ENCODE measurements around the gene DHRS2. TPM values are rescaled to one million over a fixed set of nuclear protein-coding genes. Genes with fewer than 3 reads are reported as not detected.

DHRS2 gene
- total and polyA plus RNA-seq, 2 of the 13 experiments (the other 11 are each of a cell fraction or from before 2014, with no cell fraction given), result 1,621 to 3,021 TPM

DNA sequence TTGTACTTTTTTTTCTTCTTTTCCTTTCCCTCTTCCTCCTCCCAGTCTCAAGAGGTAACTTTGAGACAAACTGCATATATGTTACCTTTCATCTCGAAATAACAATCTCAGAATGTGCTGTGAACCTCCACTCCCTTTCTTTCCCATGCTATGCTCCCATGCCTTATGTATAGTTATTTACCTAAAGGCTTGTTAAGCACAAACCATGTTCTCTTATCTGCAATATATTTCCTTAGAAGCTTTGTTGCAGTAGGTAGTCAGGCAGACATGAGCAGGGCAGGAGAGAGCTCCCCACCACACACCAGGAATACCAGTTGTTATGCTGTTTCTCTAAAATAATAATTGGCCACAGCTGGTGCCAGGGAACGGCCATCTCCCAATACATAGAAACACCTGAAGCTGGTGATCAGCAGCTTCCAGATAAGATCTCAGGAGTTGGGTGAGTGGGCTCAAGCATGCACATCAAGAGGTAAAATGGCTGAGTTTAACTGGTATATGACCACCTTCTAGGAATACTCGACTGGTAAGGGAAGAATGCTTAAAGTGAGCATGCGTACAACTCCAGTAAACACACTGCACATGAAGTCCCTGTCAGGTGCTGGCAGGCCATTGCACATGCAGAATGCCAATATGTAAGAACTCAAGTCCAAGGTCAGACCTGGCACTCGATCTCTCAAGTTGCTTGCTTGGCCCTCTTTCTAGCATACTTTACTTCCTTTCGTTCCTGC, 14.8 kb upstream of the DHRS2 start (continued):
- no peak for TF ChIP-seq ZNF143 (CRISPR knock-in tag; IDR thresholded peaks at IDR 0.05)
- TF ChIP-seq ZKSCAN5 (CRISPR knock-in tag; IDR thresholded peaks at IDR 0.05), result no peak
- no peak for TF ChIP-seq MTF1 (CRISPR knock-in tag; IDR thresholded peaks at IDR 0.05)
- TF ChIP-seq, protein P1, sequence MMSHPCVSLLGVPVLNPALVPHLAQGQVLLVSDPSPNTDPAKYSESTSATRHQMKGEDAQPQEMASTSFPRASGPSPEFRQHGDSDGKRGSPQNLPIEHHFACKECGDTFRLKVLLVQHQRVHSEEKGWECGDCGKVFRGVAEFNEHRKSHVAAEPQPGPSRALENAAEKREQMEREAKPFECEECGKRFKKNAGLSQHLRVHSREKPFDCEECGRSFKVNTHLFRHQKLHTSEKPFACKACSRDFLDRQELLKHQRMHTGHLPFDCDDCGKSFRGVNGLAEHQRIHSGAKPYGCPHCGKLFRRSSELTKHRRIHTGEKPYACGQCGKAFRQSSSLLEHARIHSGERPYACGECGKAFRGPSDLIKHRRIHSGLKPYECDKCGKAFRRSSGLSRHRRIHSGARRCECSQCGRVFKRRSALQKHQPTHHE (CRISPR knock-in tag; IDR thresholded peaks at IDR 0.05; ENCODE audit: borderline replicate concordance), result no peak
- TF ChIP-seq, protein P2, sequence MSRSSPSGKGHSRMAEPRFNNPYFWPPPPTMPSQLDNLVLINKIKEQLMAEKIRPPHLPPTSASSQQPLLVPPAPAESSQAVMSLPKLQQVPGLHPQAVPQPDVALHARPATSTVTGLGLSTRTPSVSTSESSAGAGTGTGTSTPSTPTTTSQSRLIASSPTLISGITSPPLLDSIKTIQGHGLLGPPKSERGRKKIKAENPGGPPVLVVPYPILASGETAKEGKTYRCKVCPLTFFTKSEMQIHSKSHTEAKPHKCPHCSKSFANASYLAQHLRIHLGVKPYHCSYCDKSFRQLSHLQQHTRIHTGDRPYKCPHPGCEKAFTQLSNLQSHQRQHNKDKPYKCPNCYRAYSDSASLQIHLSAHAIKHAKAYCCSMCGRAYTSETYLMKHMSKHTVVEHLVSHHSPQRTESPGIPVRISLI (CRISPR knock-in tag; IDR thresholded peaks at IDR 0.05; ENCODE audit: borderline replicate concordance), result no peak
- TF ChIP-seq, protein P3, sequence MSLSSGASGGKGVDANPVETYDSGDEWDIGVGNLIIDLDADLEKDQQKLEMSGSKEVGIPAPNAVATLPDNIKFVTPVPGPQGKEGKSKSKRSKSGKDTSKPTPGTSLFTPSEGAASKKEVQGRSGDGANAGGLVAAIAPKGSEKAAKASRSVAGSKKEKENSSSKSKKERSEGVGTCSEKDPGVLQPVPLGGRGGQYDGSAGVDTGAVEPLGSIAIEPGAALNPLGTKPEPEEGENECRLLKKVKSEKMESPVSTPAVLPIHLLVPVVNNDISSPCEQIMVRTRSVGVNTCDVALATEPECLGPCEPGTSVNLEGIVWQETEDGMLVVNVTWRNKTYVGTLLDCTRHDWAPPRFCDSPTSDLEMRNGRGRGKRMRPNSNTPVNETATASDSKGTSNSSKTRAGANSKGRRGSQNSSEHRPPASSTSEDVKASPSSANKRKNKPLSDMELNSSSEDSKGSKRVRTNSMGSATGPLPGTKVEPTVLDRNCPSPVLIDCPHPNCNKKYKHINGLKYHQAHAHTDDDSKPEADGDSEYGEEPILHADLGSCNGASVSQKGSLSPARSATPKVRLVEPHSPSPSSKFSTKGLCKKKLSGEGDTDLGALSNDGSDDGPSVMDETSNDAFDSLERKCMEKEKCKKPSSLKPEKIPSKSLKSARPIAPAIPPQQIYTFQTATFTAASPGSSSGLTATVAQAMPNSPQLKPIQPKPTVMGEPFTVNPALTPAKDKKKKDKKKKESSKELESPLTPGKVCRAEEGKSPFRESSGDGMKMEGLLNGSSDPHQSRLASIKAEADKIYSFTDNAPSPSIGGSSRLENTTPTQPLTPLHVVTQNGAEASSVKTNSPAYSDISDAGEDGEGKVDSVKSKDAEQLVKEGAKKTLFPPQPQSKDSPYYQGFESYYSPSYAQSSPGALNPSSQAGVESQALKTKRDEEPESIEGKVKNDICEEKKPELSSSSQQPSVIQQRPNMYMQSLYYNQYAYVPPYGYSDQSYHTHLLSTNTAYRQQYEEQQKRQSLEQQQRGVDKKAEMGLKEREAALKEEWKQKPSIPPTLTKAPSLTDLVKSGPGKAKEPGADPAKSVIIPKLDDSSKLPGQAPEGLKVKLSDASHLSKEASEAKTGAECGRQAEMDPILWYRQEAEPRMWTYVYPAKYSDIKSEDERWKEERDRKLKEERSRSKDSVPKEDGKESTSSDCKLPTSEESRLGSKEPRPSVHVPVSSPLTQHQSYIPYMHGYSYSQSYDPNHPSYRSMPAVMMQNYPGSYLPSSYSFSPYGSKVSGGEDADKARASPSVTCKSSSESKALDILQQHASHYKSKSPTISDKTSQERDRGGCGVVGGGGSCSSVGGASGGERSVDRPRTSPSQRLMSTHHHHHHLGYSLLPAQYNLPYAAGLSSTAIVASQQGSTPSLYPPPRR (CRISPR knock-in tag; IDR thresholded peaks at IDR 0.05; ENCODE audit: borderline replicate concordance), result no peak
- TF ChIP-seq SMYD3 (CRISPR knock-in tag; IDR thresholded peaks at IDR 0.05), result no peak
- TF ChIP-seq ZNF235 (CRISPR knock-in tag; IDR thresholded peaks at IDR 0.05; ENCODE audit: borderline replicate concordance), result no peak

Data from HepG2 (cell line).